Ovary (tissue), 9 donors: Measurements from ENCODE around the gene KIAA0930. TPM values are rescaled to one million over a fixed set of nuclear protein-coding genes. Genes with fewer than 3 reads are reported as not detected.

ENCODE experiments used
- DNase-seq, 5 donors: peaks; one replicate each; pipeline ENCODE4 v3.0.0-alpha.2; 2019 to 2020
- H3K27ac ChIP-seq, 2 donors: fragments of 200-600 bp; one replicate each; pipeline versions ENCODE4 v1.5.1 to v1.8.0; 2019 to 2022
- H3K27me3 ChIP-seq: fragments of 200-600 bp; one replicate; pipeline ENCODE4 v1.8.0; 2022
- H3K36me3 ChIP-seq: fragments of 200-600 bp; sonication (generic); one replicate; pipeline ENCODE4 v1.5.1; 2019
- H3K4me1 ChIP-seq: one replicate; pipeline ENCODE4 v1.8.1; 2013; ENCODE audit warnings: mild to moderate bottlenecking, moderate library complexity; ENCODE audit not compliant: insufficient read depth
- H3K4me3 ChIP-seq: fragments of 200-600 bp; sonication (generic); one replicate; pipeline ENCODE4 v1.5.1; 2017
- H3K9me3 ChIP-seq, 2 donors: fragments of 200-600 bp in 1 of 2; sonication (generic) in 1 of 2; one replicate each; pipeline versions ENCODE4 v1.5.1 to v1.8.1; 2013 to 2019; ENCODE audit warnings: mild to moderate bottlenecking in 1 of 2, moderate library complexity in 1 of 2
- CTCF ChIP-seq, 3 donors: fragments of 450-650 bp in 2 of 3; fragments of 200-600 bp in 1 of 3; IDR thresholded peaks; one replicate each; pipeline versions ENCODE4 v1.5.1 to v1.8.0; 2016 to 2022; ENCODE audit warnings: antibody characterized with exemption in 3 of 3, mild to moderate bottlenecking in 1 of 3
- EP300 ChIP-seq: sonication (generic); formaldehyde crosslinking; IDR thresholded peaks from one replicate; pipeline ENCODE4 v1.6.1; 2017; ENCODE audit warnings: antibody characterized with exemption
- POLR2A ChIP-seq: fragments of 450-650 bp; IDR thresholded peaks from one replicate; pipeline ENCODE4 v1.6.1; 2017; ENCODE audit warnings: antibody characterized with exemption, mild to moderate bottlenecking, moderate library complexity
- WGBS, 3 donors: extraction: QIAGEN DNeasy Blood & Tissue Kit in 1 of 3; methylation state at CpG; one replicate each; pipeline versions ENCODE4 v1.1.5 to v1.1.7; 2013 to 2017; 5-methylcytosine and 5-hydroxymethylcytosine counted together
- intact Hi-C, 4 donors: fragments of 100-400 bp; cut with DNase I; formaldehyde crosslinking; loops; one replicate each; pipeline versions ENCODE4 v1.11.0 to v1.15.1; 2022 to 2023
- polyA plus RNA-seq, 2 donors: library from polyadenylated mRNA; stranded (reverse); fragments of 200-250 nt in 1 of 2; fragments of 350-450 nt in 1 of 2; fragmentation: Illumina TruSeq in 1 of 2; extraction: RNeasy Lipid Tissue Mini Kit (QIAGEN cat#74804) in 1 of 2; gene quantifications; one replicate each; pipeline ENCODE4 v1.2.3, GENCODE V29; 2013 to 2014
- total RNA-seq, 7 donors: library from RNA; depleted of rRNA in 2 of 7; stranded (reverse); fragments of >200 nt in 2 of 7; fragmentation: NEBNext Ultra II Directional in 3 of 7; extraction: Animal tissue kit (Norgen Biotek cat#: 25700) in 3 of 7; gene quantifications; one replicate each; pipeline versions ENCODE4 v1.1.0 to v1.2.4, GENCODE V29; 2016 to 2023
- donor health status: DM: no; HTN: no; CAD: no; lungs with moderate emphysema.
- donor health status: DM: no; HTN: no; CAD: no.
- donor health status: Bipolar disorder and iron deficiency.
- donor health status: DM: yes; HTN: yes; CAD: no.
- donor health status: DM: no; HTN: no; CAD: no.
- donor health status: DM: yes; HTN: yes; CAD: no.

Gene KIAA0930
- total and polyA plus RNA-seq, 9 donors, result 14.8 to 40.0 (median 33.1) TPM

GRCh38 chr22:45183974-45184373 is 56.7 kb downstream of the KIAA0930 start:
- 86 to 91% (median 91%) methylated on average over 13 of the region's 13 CpGs for WGBS, 3 donors
- intact Hi-C loops, result no loop called here
- Histone ChIP-seq H3K36me3 (no peaks in the 10 kb centered on the region), H3K27ac (no peak overlapping the region), H3K4me1 (no peaks in the 10 kb centered on the region), H3K27me3 (no peaks in the 10 kb centered on the region), H3K9me3 (no peaks in the 10 kb centered on the region), H3K4me3 (no peak overlapping the region)
- no peak for TF ChIP-seq POLR2A
- TF ChIP-seq CTCF (IDR thresholded peaks at IDR 0.05), result no peak
- TF ChIP-seq EP300, result no peak
- DNase-seq, result no peak

GRCh38 chr22:45181766-45182165 is 58.9 kb downstream of the KIAA0930 start:
- no peak for DNase-seq
- Histone ChIP-seq H3K27ac (no peak overlapping the region), H3K36me3 (no peaks in the 10 kb centered on the region), H3K27me3 (no peaks in the 10 kb centered on the region), H3K4me3 (no peak overlapping the region), H3K4me1 (no peaks in the 10 kb centered on the region), H3K9me3 (no peaks in the 10 kb centered on the region)
- TF ChIP-seq POLR2A, result no peak
- TF ChIP-seq CTCF (IDR thresholded peaks at IDR 0.05), result no peak
- intact Hi-C loops, result no loop called here
- 91 to 97% (median 95%) methylated on average over 2 of the region's 2 CpGs for WGBS, 3 donors

- no peaks in the 10 kb centered on the region for H3K36me3 ChIP-seq
- no peak overlapping the region for H3K27ac ChIP-seq
- H3K4me3 ChIP-seq, result no peak overlapping the region
- H3K4me1 ChIP-seq, result peaks cover 2% of the 10 kb centered on the region
- intact Hi-C loops, result no loop called here
- H3K9me3 ChIP-seq, result no peaks in the 10 kb centered on the region
- WGBS, 3 donors, result 96 to 97% (median 97%) methylated on average over 4 of the region's 4 CpGs
- no peak for DNase-seq
- no peaks in the 10 kb centered on the region for H3K27me3 ChIP-seq
- TF ChIP-seq CTCF (IDR thresholded peaks at IDR 0.05) (no peak), POLR2A (no peak), EP300 (no peak)
Observed at GRCh38 chr22:45181240-45181639, 59.5 kb downstream of the KIAA0930 start.

- Histone ChIP-seq H3K4me1 (peaks cover 9% of the 10 kb centered on the region), H3K36me3 (no peaks in the 10 kb centered on the region), H3K27me3 (no peaks in the 10 kb centered on the region), H3K9me3 (no peaks in the 10 kb centered on the region), H3K27ac (no peak overlapping the region), H3K4me3 (no peak overlapping the region)
- no peak for TF ChIP-seq CTCF (IDR thresholded peaks at IDR 0.05)
- no peak for TF ChIP-seq EP300
- no peak for TF ChIP-seq POLR2A
- WGBS, 3 donors, result 82 to 90% (median 85%) methylated on average over 14 of the region's 14 CpGs
- no peak for DNase-seq
- intact Hi-C loops, result no loop called here
Observed at GRCh38 chr22:45180146-45180679, 60.5 kb downstream of the KIAA0930 start.
